GM18499 (cell line): Measurements from ENCODE around the gene SEC14L6.
"Not testable (repeated sequence)": the region's sequence is repeated elsewhere in the genome, so short reads cannot be mapped to it uniquely, and the experiment has no call there.

Experiments
- ATAC-seq: cut with Tn5 transposase; IDR thresholded peaks from one replicate; pipeline ENCODE4 v1.9.1; 2021; ENCODE audit warnings: moderate number of reproducible peaks; ENCODE audit not compliant: insufficient read depth, unreplicated experiment

Gene SEC14L6

GRCh38 chr22:30568137-30568805 lies 21.7 kb upstream of the SEC14L6 start:
- ATAC-seq = no peak

- not testable (repeated sequence) for ATAC-seq
Observed at GRCh38 chr22:30567277-30567676, 20.7 kb upstream of the SEC14L6 start.

- no peak for ATAC-seq
Observed at GRCh38 chr22:30566125-30566524, 19.6 kb upstream of the SEC14L6 start.

DNA sequence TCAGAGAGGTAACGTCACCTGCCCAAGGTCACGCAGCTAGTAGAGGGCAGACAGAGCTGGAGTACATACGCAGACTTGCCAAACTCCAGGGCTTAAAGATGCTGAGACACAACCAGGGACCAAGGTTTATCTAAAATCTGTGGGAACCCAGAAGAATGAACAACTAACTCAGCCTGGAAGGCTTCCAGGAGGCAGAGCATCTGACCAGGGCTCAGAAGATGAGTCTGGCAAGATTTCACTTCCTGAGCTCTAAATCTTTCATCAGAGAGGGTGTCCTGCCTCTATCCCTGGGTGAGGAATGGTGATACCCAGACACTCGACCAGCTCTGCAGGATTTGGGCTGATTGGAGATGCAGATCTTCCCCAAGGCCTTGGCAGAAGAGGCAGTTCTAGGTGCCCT lies 18.8 kb upstream of the SEC14L6 start:
- ATAC-seq = no peak

DNA sequence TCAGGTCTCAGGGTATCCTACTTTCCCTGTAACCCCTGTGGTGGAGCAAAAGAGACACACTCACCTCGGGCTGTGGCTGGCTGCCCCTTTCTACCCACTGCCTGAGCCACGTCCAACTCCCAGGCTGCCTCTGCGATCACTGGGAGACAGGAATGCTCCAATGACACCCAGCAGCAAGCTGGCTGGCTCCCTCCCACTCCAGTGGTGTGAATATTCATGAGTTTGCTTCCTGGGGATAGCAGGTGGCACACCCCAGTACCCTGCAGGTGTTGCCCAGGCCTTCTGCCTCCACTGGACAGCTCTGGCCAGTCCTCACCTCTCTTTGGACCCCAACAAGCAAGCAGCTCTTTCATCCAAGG lies 18.2 kb upstream of the SEC14L6 start:
- ATAC-seq = no peak

- ATAC-seq = no peak
Observed at GRCh38 chr22:30564045-30564760, 17.7 kb upstream of the SEC14L6 start.

- ATAC-seq = no peak
Observed at GRCh38 chr22:30562366-30562765, 15.8 kb upstream of the SEC14L6 start.

- no peak for ATAC-seq
Observed at GRCh38 chr22:30561402-30562189, 15.1 kb upstream of the SEC14L6 start.

GRCh38 chr22:30560643-30561202 lies 14.2 kb upstream of the SEC14L6 start:
- ATAC-seq = not testable (repeated sequence)

GRCh38 chr22:30559889-30560288 lies 13.3 kb upstream of the SEC14L6 start:
- ATAC-seq = no peak

DNA sequence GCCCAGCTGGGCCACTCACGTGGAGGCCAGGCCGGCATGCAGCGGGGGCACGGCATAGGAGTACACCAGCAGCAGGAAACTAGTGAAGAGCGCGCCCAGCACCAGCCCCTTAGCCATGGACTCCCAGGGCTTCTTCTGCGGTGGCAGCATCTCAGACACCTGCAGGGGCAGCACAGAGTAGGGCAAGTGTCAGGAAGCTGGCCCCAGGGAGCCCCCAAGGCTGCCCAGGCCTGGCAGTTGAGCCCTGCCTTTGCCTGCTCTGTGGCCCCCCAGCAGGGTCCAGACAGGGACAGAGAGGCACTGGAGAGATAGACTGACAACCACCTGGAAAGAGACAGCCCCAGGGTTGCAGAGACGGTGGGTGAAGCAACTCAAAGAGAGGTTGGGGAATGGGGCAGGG lies 10.7 kb upstream of the SEC14L6 start:
- no peak for ATAC-seq

DNA sequence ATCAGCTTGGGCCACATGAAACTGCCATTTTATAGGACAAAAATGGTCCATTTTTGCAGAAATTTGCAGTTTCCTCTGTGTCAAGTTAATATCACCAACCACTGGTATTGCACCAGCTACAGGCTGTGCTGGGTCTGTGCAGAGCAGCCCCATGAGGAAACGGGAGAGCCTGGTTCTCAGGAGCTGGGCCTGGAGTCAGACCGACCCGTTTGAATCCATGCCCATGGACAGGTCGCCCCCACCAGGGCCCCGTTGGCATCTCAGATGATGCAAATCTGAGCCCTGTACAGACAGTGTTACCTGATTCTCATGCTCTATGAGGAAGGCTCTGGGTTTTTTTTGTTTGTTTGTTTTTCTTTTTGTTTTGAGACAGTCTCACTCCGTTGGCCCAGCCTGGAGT lies 9.8 kb upstream of the SEC14L6 start:
- no peak for ATAC-seq

GRCh38 chr22:30555282-30556210 lies 9.0 kb upstream of the SEC14L6 start:
- ATAC-seq = no peak

DNA sequence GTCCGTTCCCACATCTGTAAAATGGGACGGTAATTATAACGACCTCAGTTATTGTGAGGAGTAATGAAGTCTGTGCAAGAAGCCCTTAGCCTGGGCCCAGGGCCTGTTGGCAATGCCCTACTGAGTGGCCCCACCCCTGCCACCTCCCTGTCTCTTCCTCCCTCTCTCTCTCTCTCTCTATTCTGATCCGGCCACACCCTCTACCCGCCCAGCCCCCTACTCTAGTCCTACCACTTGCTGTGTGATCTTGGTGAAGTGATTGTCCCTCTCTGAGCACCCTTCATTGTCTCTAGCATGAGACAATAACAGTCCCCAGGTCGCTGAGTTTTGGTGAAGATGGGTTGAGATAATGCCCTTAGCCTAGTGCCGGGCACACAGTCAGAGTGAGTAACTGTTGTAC lies 7.4 kb upstream of the SEC14L6 start:
- no peak for ATAC-seq

- ATAC-seq = no peak
Observed at GRCh38 chr22:30552719-30553118, 6.2 kb upstream of the SEC14L6 start.

- ATAC-seq = not testable (repeated sequence)
Observed at GRCh38 chr22:30551813-30552212, 5.3 kb upstream of the SEC14L6 start.

DNA sequence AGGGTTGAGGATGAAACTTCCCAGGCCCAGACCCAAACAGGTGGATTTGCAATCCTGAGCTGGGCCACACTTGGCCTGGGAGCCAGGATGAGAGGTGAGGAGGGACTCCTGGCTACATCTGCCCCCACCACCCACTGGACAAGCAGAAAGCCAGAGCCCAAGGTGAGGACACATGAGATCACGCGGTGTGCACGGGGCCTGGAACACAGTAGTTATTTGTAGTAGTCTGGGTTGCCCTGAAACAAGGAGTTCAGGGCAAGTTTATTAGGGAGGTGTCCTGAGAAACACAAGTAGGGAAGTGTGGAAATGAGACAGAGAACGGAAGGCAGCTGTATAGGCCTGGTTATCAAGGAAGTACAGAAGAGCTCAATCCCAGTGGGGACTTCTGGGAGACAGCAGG lies 647 bp upstream of the SEC14L6 start:
- ATAC-seq = no peak

DNA sequence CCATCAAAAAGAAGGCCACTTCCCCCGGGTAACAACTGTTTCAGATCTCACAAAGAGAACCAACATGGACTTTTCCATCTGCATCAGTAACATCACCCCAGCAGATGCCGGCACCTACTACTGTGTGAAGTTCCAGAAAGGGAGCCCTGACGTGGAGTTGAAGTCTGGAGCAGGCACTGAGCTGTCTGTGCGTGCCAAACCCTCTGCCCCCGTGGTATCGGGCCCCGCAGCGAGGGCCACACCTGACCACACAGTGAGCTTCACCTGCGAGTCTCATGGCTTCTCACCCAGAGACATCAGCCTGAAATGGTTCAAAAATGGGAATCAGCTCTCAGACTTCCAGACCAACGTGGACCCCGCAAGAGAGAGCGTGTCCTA lies 3.7 kb downstream of the SEC14L6 start:
- ATAC-seq = no peak

DNA sequence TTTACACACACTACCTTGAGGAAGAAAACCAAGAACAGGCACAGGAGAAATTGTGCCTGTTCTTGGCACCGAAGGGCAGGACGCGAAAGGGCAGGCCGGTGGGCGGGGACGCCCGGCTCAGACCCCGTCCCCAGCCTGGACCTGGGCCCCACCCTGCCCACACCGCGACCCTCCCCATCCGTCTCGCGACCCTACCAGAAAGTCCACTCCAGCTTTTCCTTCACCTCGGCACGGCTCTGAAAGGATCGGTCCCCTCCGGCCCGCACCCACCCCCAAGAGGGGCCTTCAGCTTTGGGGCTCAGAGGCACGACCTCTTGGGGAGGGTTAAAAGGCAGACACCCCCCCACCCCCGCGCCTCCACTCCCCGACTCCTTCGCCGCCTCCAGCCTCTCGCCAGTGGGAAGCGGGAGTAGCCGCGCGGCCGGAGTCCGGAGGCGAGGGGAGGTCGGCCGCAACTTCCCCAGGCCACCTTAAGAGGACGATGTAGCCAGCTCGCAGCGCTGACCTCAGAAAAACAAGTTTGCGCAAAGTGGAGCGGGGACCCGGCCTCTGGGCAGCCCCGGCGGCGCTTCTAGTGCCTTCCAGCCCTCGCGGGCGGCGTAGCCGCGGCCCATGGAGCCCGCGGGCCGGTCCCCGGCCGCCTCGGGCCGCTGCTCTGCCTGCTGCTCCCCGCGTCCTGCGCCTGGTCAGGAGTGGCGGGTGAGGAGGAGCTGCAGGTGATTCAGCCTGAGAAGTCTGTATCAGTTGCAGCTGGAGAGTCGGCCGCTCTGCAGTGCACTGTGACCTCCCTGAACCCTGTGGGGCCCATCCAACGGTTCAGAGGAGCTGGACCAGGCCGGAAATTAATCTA lies 4.4 kb downstream of the SEC14L6 start:
- ATAC-seq = no peak
